ENCODE data around the gene HHATL. TPM values are rescaled to one million over a fixed set of nuclear protein-coding genes. Genes with fewer than 3 reads are reported as not detected.
"Not testable (repeated sequence)": the region's sequence is repeated elsewhere in the genome, so short reads cannot be mapped to it uniquely, and the experiment has no call there.

Gene HHATL
- total RNA-seq, 4 donors from 2014 or later, result 0.34 to 6.1 (median 1.5) TPM; not detected in 1

- TF ChIP-seq CTCF (IDR thresholded peaks at IDR 0.05) (no peak), POLR2A (IDR thresholded peaks at IDR 0.05) (no peak)
- intact Hi-C loops (cut with DNase I; ENCODE audit: low total_unique reads), result no loop called here
- peak; percentile 56 to 86 for DNase-seq (ENCODE audit: low spot score in 2 of 2)
- H3K4me3 ChIP-seq (ENCODE audit: low read depth, poor library complexity, severe bottlenecking), result no peak overlapping the region
- WGBS, 2 donors, result 62 to 76% methylated on average over 6 of the region's 6 CpGs
Measured at GRCh38 chr3:42729404-42730145, 27.0 kb upstream of the HHATL start.

GRCh38 chr3:42728668-42729364, 26.2 kb upstream of the HHATL start:
- peak; percentile 9 to 80 for DNase-seq (ENCODE audit: low spot score in 2 of 2)
- intact Hi-C loops (cut with DNase I; ENCODE audit: low total_unique reads), result no loop called here
- H3K4me3 ChIP-seq (ENCODE audit: low read depth, poor library complexity, severe bottlenecking), result no peak overlapping the region
- no peak for TF ChIP-seq CTCF (IDR thresholded peaks at IDR 0.05)
- no peak for TF ChIP-seq POLR2A (IDR thresholded peaks at IDR 0.05)
- 79 to 91% methylated on average over 3 of the region's 3 CpGs for WGBS, 2 donors

GRCh38 chr3:42728056-42728455, 25.5 kb upstream of the HHATL start:
- WGBS, 2 donors, result 37 to 38% methylated on average over 3 of the region's 3 CpGs
- DNase-seq (ENCODE audit: low spot score in 2 of 2), result peak; percentile 14 to 82
- H3K4me3 ChIP-seq (ENCODE audit: low read depth, poor library complexity, severe bottlenecking), result no peak overlapping the region
- intact Hi-C loops (cut with DNase I; ENCODE audit: low total_unique reads), result no loop called here
- no peak for TF ChIP-seq POLR2A (IDR thresholded peaks at IDR 0.05)
- TF ChIP-seq CTCF (IDR thresholded peaks at IDR 0.05), result no peak

- DNase-seq (ENCODE audit: low spot score in 2 of 2), result peak in 1 of 2 donors; percentile 3
- TF ChIP-seq CTCF (IDR thresholded peaks at IDR 0.05) (no peak), POLR2A (IDR thresholded peaks at IDR 0.05) (no peak)
- no peak overlapping the region for H3K4me3 ChIP-seq (ENCODE audit: low read depth, poor library complexity, severe bottlenecking)
- 82 to 83% methylated on average over 2 of the region's 2 CpGs for WGBS, 2 donors
- intact Hi-C loops (cut with DNase I; ENCODE audit: low total_unique reads), result no loop called here
Measured at GRCh38 chr3:42725454-42725853, 22.9 kb upstream of the HHATL start.

GRCh38 chr3:42723219-42723618, 20.6 kb upstream of the HHATL start:
- no peak for DNase-seq (ENCODE audit: low spot score in 2 of 2)
- no peak for TF ChIP-seq POLR2A (IDR thresholded peaks at IDR 0.05)
- no peak for TF ChIP-seq CTCF (IDR thresholded peaks at IDR 0.05)
- 92 to 100% methylated on average over 2 of the region's 2 CpGs for WGBS, 2 donors
- intact Hi-C loops (cut with DNase I; ENCODE audit: low total_unique reads), result no loop called here
- no peak overlapping the region for H3K4me3 ChIP-seq (ENCODE audit: low read depth, poor library complexity, severe bottlenecking)

- peak in 1 of 2 donors; percentile 4 for DNase-seq (ENCODE audit: low spot score in 2 of 2)
- 95 to 99% methylated on average over 3 of the region's 3 CpGs for WGBS, 2 donors
- intact Hi-C loops (cut with DNase I; ENCODE audit: low total_unique reads); H3K4me3 ChIP-seq (ENCODE audit: low read depth, poor library complexity, severe bottlenecking): not testable (repeated sequence)
Measured at GRCh38 chr3:42722442-42722841, 19.8 kb upstream of the HHATL start.
